Airway epithelial cell (primary cell): Measurements from ENCODE around the gene SPECC1. TPM values are rescaled to one million over a fixed set of nuclear protein-coding genes. Genes with fewer than 3 reads are reported as not detected.

ENCODE experiments used
- total RNA-seq: library from RNA; depleted of rRNA; stranded (reverse); fragments of >200 nt; gene quantifications from 2 replicates; pipeline ENCODE4 v1.2.3, GENCODE V29; 2015

Gene SPECC1, protein sequence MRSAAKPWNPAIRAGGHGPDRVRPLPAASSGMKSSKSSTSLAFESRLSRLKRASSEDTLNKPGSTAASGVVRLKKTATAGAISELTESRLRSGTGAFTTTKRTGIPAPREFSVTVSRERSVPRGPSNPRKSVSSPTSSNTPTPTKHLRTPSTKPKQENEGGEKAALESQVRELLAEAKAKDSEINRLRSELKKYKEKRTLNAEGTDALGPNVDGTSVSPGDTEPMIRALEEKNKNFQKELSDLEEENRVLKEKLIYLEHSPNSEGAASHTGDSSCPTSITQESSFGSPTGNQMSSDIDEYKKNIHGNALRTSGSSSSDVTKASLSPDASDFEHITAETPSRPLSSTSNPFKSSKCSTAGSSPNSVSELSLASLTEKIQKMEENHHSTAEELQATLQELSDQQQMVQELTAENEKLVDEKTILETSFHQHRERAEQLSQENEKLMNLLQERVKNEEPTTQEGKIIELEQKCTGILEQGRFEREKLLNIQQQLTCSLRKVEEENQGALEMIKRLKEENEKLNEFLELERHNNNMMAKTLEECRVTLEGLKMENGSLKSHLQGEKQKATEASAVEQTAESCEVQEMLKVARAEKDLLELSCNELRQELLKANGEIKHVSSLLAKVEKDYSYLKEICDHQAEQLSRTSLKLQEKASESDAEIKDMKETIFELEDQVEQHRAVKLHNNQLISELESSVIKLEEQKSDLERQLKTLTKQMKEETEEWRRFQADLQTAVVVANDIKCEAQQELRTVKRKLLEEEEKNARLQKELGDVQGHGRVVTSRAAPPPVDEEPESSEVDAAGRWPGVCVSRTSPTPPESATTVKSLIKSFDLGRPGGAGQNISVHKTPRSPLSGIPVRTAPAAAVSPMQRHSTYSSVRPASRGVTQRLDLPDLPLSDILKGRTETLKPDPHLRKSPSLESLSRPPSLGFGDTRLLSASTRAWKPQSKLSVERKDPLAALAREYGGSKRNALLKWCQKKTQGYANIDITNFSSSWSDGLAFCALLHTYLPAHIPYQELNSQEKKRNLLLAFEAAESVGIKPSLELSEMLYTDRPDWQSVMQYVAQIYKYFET
- 46.3 and 53.6 TPM in 2 replicates for total RNA-seq

DNA sequence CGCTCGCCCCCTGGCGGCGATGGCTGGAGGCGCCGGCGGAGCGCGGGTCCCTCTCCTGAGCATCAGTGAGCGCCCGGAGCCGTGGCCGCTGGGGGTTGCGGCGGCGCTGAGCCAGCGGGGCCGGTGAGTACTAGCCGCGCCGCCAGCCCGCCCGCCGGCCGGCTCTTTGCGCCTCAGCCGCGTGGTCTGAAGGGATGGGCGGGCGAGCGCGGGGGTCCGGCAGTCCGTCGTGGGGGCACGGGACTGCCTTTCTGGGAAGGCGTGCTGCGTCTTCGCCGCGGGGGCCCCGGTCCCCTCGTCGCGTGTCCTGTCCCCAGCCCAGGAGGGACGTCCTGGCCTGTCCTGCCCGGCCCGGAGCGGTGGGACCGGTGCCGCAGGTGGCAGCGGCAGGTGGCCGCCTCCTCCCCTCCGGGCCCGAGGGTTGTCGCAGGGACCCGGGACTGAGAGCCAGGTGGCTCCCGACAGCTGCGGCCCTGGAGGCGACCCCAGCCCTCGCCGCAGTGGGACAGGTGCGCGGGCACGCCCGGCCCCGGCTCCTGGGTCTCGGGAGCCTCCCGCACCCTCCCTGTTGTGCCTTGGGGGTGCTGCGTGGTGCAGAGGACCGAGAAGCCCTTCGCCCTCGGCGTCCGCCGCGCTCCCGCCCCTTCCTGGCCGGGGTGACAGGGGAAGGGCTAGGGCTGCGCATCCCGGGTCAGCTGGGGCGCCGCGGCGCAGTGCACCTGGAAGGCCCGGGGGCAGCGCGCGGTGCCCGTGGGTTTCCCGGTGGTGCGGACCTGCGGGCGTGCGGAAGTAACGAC is at the start of gene SPECC1:
Gene SPECC1, plus strand, starts transcription at position 58 of the 797 bp plus-strand sequence. CDS start 87,293 bp downstream, outside the sequence.

DNA sequence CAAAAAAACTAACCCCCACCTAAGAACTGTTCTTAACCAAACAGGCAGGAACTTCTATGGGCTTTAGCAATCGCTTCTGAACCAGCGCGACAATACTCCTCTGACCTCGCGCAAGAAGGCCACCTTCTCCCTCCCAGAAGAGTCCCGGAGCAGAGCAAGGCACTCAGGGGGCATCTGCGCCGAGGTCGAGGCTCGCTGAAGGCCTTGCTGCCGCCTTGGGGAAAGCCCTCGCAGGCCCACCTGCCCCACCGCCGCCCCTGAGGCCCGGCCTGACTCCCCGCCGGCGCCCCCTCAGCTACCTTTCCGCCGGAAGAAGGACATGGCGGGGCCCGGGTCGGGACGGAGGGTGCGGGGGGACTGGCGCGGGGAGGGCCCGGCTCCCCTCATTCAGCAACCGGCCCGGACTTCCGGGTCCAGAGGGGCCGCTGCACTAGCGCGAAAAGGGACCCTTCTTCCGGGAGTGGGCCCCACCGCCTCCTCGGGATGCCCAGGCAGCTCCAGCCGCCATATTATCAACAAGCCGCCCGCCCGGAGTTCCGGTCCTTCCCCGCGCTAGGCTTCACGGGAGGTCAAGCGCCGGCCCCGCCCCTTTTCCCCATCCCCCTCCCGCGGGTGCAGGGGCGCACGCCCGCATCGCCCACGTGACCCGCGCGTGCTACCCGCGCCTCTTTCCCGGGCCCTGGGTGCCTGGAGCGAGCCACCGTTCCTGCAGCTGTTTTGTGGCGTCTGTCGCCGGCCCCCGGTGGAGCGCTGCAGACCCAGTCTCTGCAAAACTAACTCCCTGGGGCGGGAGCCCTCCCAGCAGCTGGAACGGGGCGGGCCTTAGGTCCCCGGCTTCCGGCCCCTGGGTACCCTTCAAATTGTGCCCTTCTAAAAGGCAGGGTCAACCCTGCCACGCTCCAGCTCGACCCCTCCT is 31.6 kb upstream of the SPECC1 start, which contains the start of gene AKAP10:
Gene AKAP10, minus strand, starts transcription at position 536 of the 916 bp plus-strand sequence. Its CDS starts 149 bp downstream, at position 387.

Other genes with a start within 250 kb of the SPECC1 start
- gene ULK2, start 141.4 kb upstream of the SPECC1 start, total RNA-seq: 4.2 and 8.3 TPM in 2 replicates
- gene AKAP10, start 31.5 kb upstream of the SPECC1 start, total RNA-seq: 11.0 and 13.2 TPM in 2 replicates